ENCODE measurements around the gene NDUFS8. TPM values are rescaled to one million over a fixed set of nuclear protein-coding genes. Genes with fewer than 3 reads are reported as not detected.

NDUFS8 gene
- total RNA-seq, 4 donors from 2014 or later = 155 to 226 (median 188) TPM

GRCh38 chr11:68039526-68040086 lies 9.1 kb downstream of the NDUFS8 start:
- no peaks in the 10 kb centered on the region for H3K27me3 ChIP-seq
- peaks cover 0 to 6% (median 2%) of the 10 kb centered on the region in 4 donors for H3K36me3 ChIP-seq
- peak overlapping the region; percentile 46 to 74 (median 65) for H3K4me3 ChIP-seq
- no peak for TF ChIP-seq CTCF (IDR thresholded peaks at IDR 0.05)
- TF ChIP-seq EP300 (IDR thresholded peaks at IDR 0.05; ENCODE audit: low read depth) = no peak
- no peak for TF ChIP-seq POLR2AphosphoS5 (IDR thresholded peaks at IDR 0.05)
- no peak for TF ChIP-seq POLR2A (IDR thresholded peaks at IDR 0.05)
- no peaks in the 10 kb centered on the region for H3K9me3 ChIP-seq
- H3K4me1 ChIP-seq = peaks cover 17 to 50% (median 34%) of the 10 kb centered on the region in 4 donors
- WGBS, 2 donors (ENCODE audit: low coverage in 1 of 2) = 7% methylated on average over 10 of the region's 10 CpGs; no CpG with 5 or more reads in 1 of the 2 donors
- DNase-seq = no peak
- in situ Hi-C loops (cut with MboI; ENCODE audit: low pct_ligation_motif_present in 1 of 4, low pct_unique_long_range_greater_than_20kb in 1 of 4, low sequenced_read_pairs in 3 of 4) (no loop called here), intact Hi-C loops (cut with DNase I; ENCODE audit: low total_unique reads) (loop anchor here (10.0 kb wide), 1 partner anchor 85 kb away; the partner anchor contains the start of gene CHKA)
- H3K27ac ChIP-seq = peak overlapping the region; percentile 86 to 93 (median 90)

DNA sequence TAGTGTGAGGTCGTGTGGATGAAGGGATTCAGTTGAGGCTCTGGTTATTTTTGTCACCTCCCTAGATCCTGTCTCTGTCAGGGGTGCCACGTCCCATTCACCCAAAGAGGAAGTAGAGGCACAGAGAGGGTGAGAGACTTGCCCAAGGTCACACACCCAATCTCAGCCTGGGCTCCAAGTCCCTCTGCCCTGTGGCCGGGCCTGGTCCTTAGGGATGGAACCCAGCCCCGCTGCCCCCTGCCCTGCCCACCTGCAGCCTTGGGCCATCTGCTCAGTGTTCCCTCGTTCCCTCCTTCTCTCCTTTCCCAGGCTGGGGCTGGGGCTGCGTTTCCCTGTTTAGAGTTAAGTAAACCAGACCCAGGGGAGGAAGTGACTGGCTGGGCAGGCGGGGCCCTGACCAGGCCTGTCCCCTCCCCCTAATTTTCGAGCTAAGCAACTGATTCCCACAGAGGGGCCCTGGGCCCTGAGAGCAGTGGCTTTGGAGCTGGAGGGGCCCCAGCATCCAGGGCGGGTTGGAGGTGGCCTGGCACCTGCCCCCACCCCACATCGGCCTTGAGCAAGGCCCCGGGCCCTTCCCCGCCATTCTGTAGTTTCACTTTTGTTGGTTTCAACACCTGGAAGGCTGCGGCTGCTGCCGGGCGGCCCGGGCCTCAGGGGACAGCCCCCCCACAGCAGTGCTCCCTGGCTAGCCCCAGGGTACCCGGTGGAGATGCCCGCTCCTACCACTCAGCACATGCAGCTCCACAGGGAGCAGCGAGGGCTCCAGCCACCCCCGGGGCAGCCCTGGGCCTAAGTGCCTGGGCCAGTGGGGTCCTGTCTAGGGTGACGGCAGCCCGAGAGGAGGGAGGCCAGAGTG lies 9.8 kb downstream of the NDUFS8 start:
- Histone ChIP-seq H3K36me3 (peaks cover 0 to 10% (median 2%) of the 10 kb centered on the region in 4 donors), H3K4me1 (peaks cover 17 to 50% (median 34%) of the 10 kb centered on the region in 4 donors), H3K27me3 (no peaks in the 10 kb centered on the region), H3K4me3 (peak overlapping the region; percentile 46 to 74 (median 65)), H3K27ac (peak overlapping the region; percentile 86 to 93 (median 90)), H3K9me3 (no peaks in the 10 kb centered on the region)
- peak; percentile 68 for DNase-seq
- intact Hi-C loops (cut with DNase I; ENCODE audit: low total_unique reads) (no loop called here), in situ Hi-C loops (cut with MboI; ENCODE audit: low pct_ligation_motif_present in 1 of 4, low pct_unique_long_range_greater_than_20kb in 1 of 4, low sequenced_read_pairs in 3 of 4) (no loop called here)
- TF ChIP-seq POLR2AphosphoS5 (IDR thresholded peaks at IDR 0.05) (peak in 1 of 3 donors; percentile 13), CTCF (IDR thresholded peaks at IDR 0.05) (no peak), POLR2A (IDR thresholded peaks at IDR 0.05) (peak; percentile 51), EP300 (IDR thresholded peaks at IDR 0.05; ENCODE audit: low read depth) (no peak)
- WGBS, 2 donors (ENCODE audit: low coverage in 1 of 2) = 8% methylated on average over 22 of the region's 22 CpGs; no CpG with 5 or more reads in 1 of the 2 donors

DNA sequence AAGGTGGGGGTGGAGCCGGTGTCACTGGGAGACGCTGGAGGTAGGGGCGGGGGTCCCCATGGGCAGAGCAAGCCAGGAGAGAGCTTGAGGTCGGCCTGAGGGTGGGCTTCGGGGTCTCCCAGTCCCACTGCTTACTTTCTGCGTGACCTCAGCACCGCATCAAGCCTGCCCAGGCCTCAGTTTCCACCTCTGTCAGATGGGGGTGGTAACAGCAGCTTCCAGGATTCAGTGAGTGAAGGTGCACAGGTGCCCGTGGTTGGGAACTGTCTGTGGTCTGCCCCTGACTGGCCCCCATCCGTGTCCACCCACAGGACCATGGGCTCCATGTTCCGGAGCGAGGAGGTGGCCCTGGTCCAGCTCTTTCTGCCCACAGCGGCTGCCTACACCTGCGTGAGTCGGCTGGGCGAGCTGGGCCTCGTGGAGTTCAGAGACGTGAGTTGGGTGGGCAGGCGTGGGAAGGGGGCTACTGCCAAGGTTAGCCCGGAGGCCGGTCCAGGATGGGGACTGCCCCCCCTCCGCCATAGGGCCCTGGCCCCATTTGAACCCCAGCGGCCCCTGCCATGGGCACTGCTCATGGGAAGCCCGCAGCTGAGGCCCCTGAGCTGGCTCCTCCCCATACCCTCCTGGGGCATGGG lies 10.6 kb downstream of the NDUFS8 start:
- peak overlapping the region; percentile 86 to 93 (median 90) for H3K27ac ChIP-seq
- no peak for TF ChIP-seq POLR2A (IDR thresholded peaks at IDR 0.05)
- TF ChIP-seq CTCF (IDR thresholded peaks at IDR 0.05) = no peak
- TF ChIP-seq EP300 (IDR thresholded peaks at IDR 0.05; ENCODE audit: low read depth) = no peak
- no peak for TF ChIP-seq POLR2AphosphoS5 (IDR thresholded peaks at IDR 0.05)
- H3K4me3 ChIP-seq = peak overlapping the region; percentile 46 to 74 (median 65)
- intact Hi-C loops (cut with DNase I; ENCODE audit: low total_unique reads) = no loop called here
- no peaks in the 10 kb centered on the region for H3K9me3 ChIP-seq
- H3K4me1 ChIP-seq = peaks cover 17 to 48% (median 34%) of the 10 kb centered on the region in 4 donors
- H3K27me3 ChIP-seq = no peaks in the 10 kb centered on the region
- in situ Hi-C loops (cut with MboI; ENCODE audit: low pct_ligation_motif_present in 1 of 4, low pct_unique_long_range_greater_than_20kb in 1 of 4, low sequenced_read_pairs in 3 of 4) = no loop called here
- DNase-seq = no peak
- 60% methylated on average over 12 of the region's 23 CpGs; no CpG with 5 or more reads in 1 of the 2 donors for WGBS, 2 donors (ENCODE audit: low coverage in 1 of 2)
- peaks cover 0 to 10% (median 2%) of the 10 kb centered on the region in 4 donors for H3K36me3 ChIP-seq

Data from transverse colon (tissue), 4 donors.